HEK293 (cell line): ENCODE results near the gene TWIST2.

Experiments used
- CTCF ChIA-PET: fragments of 350-600 bp; formaldehyde crosslinking; extraction: SDS; loops from one replicate; lab custom pipeline; 2021; ENCODE audit warnings: antibody characterized with exemption; lab: Yijun Ruan, JAX
- POLR2A ChIA-PET: fragments of 300-600 bp; formaldehyde crosslinking; extraction: SDS; loops from one replicate; lab custom pipeline; 2020; ENCODE audit warnings: antibody characterized with exemption, inconsistent platforms; lab: Yijun Ruan, JAX
- H3K27ac ChIP-seq: fragments of 200-500 bp; sonication (Bioruptor generic); 2 replicates; pipeline ENCODE4 v1.5.1; 2014; ENCODE audit warnings: low read depth, low read length, control low read depth, inconsistent platforms; ENCODE audit errors: extremely low read depth
- H3K36me3 ChIP-seq, 2 experiments: fragments of 200-500 bp in 1 of 2; sonication (Bioruptor generic) in 1 of 2; 1 replicate in 1 of 2; 2 replicates in 1 of 2; pipeline ENCODE4 v1.5.1; 2014 to 2017; ENCODE audit warnings: inconsistent platforms in 2 of 2, low read length in 2 of 2; ENCODE audit not compliant: control insufficient read depth in 2 of 2, insufficient read depth in 1 of 2
- H3K4me1 ChIP-seq: fragments of 200-500 bp; sonication (Bioruptor generic); 2 replicates; pipeline ENCODE4 v1.5.1; 2014; ENCODE audit warnings: mild to moderate bottlenecking, low read length, inconsistent platforms; ENCODE audit not compliant: control insufficient read depth, insufficient read depth
- H3K4me3 ChIP-seq: 2 replicates; pipeline ENCODE4 v1.5.1; 2011; ENCODE audit warnings: low read depth, mild to moderate bottlenecking, control low read depth, low read length, moderate library complexity
- H3K9me3 ChIP-seq: fragments of 200-500 bp; sonication (Bioruptor generic); 2 replicates; pipeline ENCODE4 v1.5.1; 2014; ENCODE audit warnings: low read depth, low read length, inconsistent platforms; ENCODE audit not compliant: control insufficient read depth, insufficient read depth
- BCL6B ChIP-seq: fragments of 450-650 bp; formaldehyde crosslinking; IDR thresholded peaks from 2 replicates; pipeline ENCODE4 v1.5.1; 2017; ENCODE audit warnings: missing biosample characterization, missing genetic modification characterization
- GLIS1 ChIP-seq: fragments of 450-650 bp; formaldehyde crosslinking; IDR thresholded peaks from 2 replicates; pipeline ENCODE4 v1.5.1; 2016; ENCODE audit warnings: missing biosample characterization, missing genetic modification characterization
- KLF16 ChIP-seq: fragments of 450-650 bp; formaldehyde crosslinking; IDR thresholded peaks from 2 replicates; pipeline ENCODE4 v1.5.1; 2017; ENCODE audit warnings: missing biosample characterization, missing genetic modification characterization
- KLF9 ChIP-seq: fragments of 450-650 bp; formaldehyde crosslinking; IDR thresholded peaks from 2 replicates; pipeline ENCODE4 v1.5.1; 2016; ENCODE audit warnings: missing biosample characterization, missing genetic modification characterization, low read depth
- OVOL3 ChIP-seq: fragments of 450-650 bp; formaldehyde crosslinking; IDR thresholded peaks from 2 replicates; pipeline ENCODE4 v1.5.1; 2016; ENCODE audit warnings: missing biosample characterization, missing genetic modification characterization
- PRDM1 ChIP-seq: fragments of 450-650 bp; formaldehyde crosslinking; IDR thresholded peaks from 2 replicates; pipeline ENCODE4; 2016; ENCODE audit warnings: missing biosample characterization, missing genetic modification characterization
- PRDM6 ChIP-seq: fragments of 450-650 bp; formaldehyde crosslinking; IDR thresholded peaks from 2 replicates; pipeline ENCODE4 v1.5.1; 2017; ENCODE audit warnings: missing biosample characterization, missing genetic modification characterization
- WT1 ChIP-seq: fragments of 450-650 bp; formaldehyde crosslinking; IDR thresholded peaks from 2 replicates; pipeline ENCODE4 v1.5.1; 2016; ENCODE audit warnings: missing biosample characterization, missing genetic modification characterization
- ZBTB20 ChIP-seq: fragments of 450-650 bp; formaldehyde crosslinking; IDR thresholded peaks from 2 replicates; pipeline ENCODE4 v1.5.1; 2016; ENCODE audit warnings: missing biosample characterization, missing genetic modification characterization
- ZNF114 ChIP-seq: fragments of 450-650 bp; formaldehyde crosslinking; IDR thresholded peaks from 2 replicates; pipeline ENCODE4 v1.5.0; 2017; ENCODE audit warnings: missing biosample characterization, missing genetic modification characterization
- ZNF140 ChIP-seq: fragments of 450-650 bp; formaldehyde crosslinking; IDR thresholded peaks from 2 replicates; pipeline ENCODE4 v1.5.1; 2016; ENCODE audit warnings: missing biosample characterization, missing genetic modification characterization
- ZNF146 ChIP-seq: fragments of 450-650 bp; formaldehyde crosslinking; IDR thresholded peaks from 2 replicates; pipeline ENCODE4 v1.5.1; 2016; ENCODE audit warnings: missing biosample characterization, missing genetic modification characterization
- ZNF169 ChIP-seq: fragments of 450-650 bp; formaldehyde crosslinking; IDR thresholded peaks from 2 replicates; pipeline ENCODE4 v1.5.1; 2016; ENCODE audit warnings: missing biosample characterization, missing genetic modification characterization
- ZNF175 ChIP-seq: fragments of 450-650 bp; formaldehyde crosslinking; IDR thresholded peaks from 2 replicates; pipeline ENCODE4 v1.5.1; 2016; ENCODE audit warnings: missing biosample characterization, missing genetic modification characterization
- ZNF19 ChIP-seq: fragments of 450-650 bp; formaldehyde crosslinking; IDR thresholded peaks from 2 replicates; pipeline ENCODE4; 2016; ENCODE audit warnings: missing biosample characterization, missing genetic modification characterization, low read depth
- ZNF223 ChIP-seq: fragments of 450-650 bp; formaldehyde crosslinking; IDR thresholded peaks from 2 replicates; pipeline ENCODE4 v1.5.1; 2016; ENCODE audit warnings: missing biosample characterization, missing genetic modification characterization
- ZNF26 ChIP-seq: fragments of 450-650 bp; formaldehyde crosslinking; IDR thresholded peaks from 2 replicates; pipeline ENCODE4 v1.5.1; 2016; ENCODE audit warnings: missing biosample characterization, missing genetic modification characterization
- ZNF354C ChIP-seq: fragments of 450-650 bp; formaldehyde crosslinking; IDR thresholded peaks from 2 replicates; pipeline ENCODE4 v1.5.1; 2016; ENCODE audit warnings: missing biosample characterization, missing genetic modification characterization, low read depth, borderline replicate concordance
- ZNF391 ChIP-seq: fragments of 450-650 bp; formaldehyde crosslinking; IDR thresholded peaks from 2 replicates; pipeline ENCODE4 v1.5.1; 2016; ENCODE audit warnings: low read depth, missing biosample characterization, missing genetic modification characterization, borderline replicate concordance
- ZNF521 ChIP-seq: fragments of 450-650 bp; formaldehyde crosslinking; IDR thresholded peaks from 2 replicates; pipeline ENCODE4 v1.5.1; 2017; ENCODE audit warnings: missing biosample characterization, mild to moderate bottlenecking, missing genetic modification characterization
- ZNF549 ChIP-seq: fragments of 450-650 bp; IDR thresholded peaks from 2 replicates; pipeline ENCODE4 v1.5.1; 2018; ENCODE audit warnings: missing biosample characterization, missing genetic modification characterization, mild to moderate bottlenecking, inconsistent platforms, moderate library complexity
- ZNF621 ChIP-seq: fragments of 450-650 bp; formaldehyde crosslinking; IDR thresholded peaks from 2 replicates; pipeline ENCODE4 v1.5.1; 2017; ENCODE audit warnings: missing biosample characterization, missing genetic modification characterization
- ZNF660 ChIP-seq: fragments of 450-650 bp; IDR thresholded peaks from 2 replicates; pipeline ENCODE4 v1.5.1; 2018; ENCODE audit warnings: missing biosample characterization, mild to moderate bottlenecking, missing genetic modification characterization
- ZNF664 ChIP-seq: fragments of 450-650 bp; formaldehyde crosslinking; IDR thresholded peaks from 2 replicates; pipeline ENCODE4 v1.5.1; 2016; ENCODE audit warnings: missing biosample characterization, missing genetic modification characterization
- ZNF701 ChIP-seq: fragments of 450-650 bp; formaldehyde crosslinking; IDR thresholded peaks from 2 replicates; pipeline ENCODE4 v1.5.1; 2016; ENCODE audit warnings: missing biosample characterization, missing genetic modification characterization
- ZNF707 ChIP-seq: fragments of 450-650 bp; formaldehyde crosslinking; IDR thresholded peaks from 2 replicates; pipeline ENCODE4 v1.5.1; 2016; ENCODE audit warnings: missing biosample characterization, missing genetic modification characterization
- ZNF768 ChIP-seq: fragments of 450-650 bp; formaldehyde crosslinking; IDR thresholded peaks from 2 replicates; pipeline ENCODE4 v1.5.1; 2018; ENCODE audit warnings: missing biosample characterization, mild to moderate bottlenecking, missing genetic modification characterization
- ZNF791 ChIP-seq: fragments of 450-650 bp; formaldehyde crosslinking; IDR thresholded peaks from 2 replicates; pipeline ENCODE4 v1.5.1; 2016; ENCODE audit warnings: missing biosample characterization, missing genetic modification characterization
- ZSCAN30 ChIP-seq: fragments of 450-650 bp; IDR thresholded peaks from 2 replicates; pipeline ENCODE4 v1.5.1; 2018; ENCODE audit warnings: missing biosample characterization, mild to moderate bottlenecking, missing genetic modification characterization, moderate library complexity
- TF ChIP-seq, protein P1 (sequence below): fragments of 450-650 bp; formaldehyde crosslinking; IDR thresholded peaks from 2 replicates; pipeline ENCODE4 v1.5.1; 2016; ENCODE audit warnings: missing biosample characterization, missing genetic modification characterization
- TF ChIP-seq, protein P2 (sequence below): fragments of 450-650 bp; IDR thresholded peaks from 2 replicates; pipeline ENCODE4 v1.5.1; 2018; ENCODE audit warnings: missing biosample characterization, mild to moderate bottlenecking, missing genetic modification characterization

TWIST2 gene

DNA sequence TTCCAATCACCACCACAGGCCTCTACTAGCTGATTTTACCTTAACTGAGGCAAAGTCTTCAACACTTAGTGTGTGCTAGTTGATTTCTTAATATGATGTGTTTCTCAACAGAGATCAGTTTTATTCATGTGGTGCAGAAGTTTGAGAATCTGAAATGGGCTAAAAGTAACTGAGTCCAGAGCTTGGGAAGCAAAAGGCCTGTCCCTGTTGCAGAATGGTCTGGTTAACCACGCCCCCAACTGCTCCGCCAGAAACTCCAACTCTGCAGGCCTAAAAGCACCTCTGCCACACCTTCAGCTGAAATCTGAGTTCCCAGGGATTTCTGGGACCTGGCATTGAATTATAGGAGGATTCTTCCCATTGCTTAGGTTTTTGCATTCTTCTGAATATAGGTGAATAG, 44.9 kb downstream of the TWIST2 start:
- no peaks in the 10 kb centered on the region for H3K36me3 ChIP-seq
- no peak overlapping the region for H3K4me3 ChIP-seq
- no peak for TF ChIP-seq ZNF768 (tag by site-specific recombination)
- no peak for TF ChIP-seq ZNF791 (tag by site-specific recombination)
- no peak for TF ChIP-seq KLF16 (tag by site-specific recombination)
- TF ChIP-seq WT1 (tag by site-specific recombination): no peak
- no peak for TF ChIP-seq BCL6B (tag by site-specific recombination)
- TF ChIP-seq PRDM1: no peak
- TF ChIP-seq GLIS1 (tag by site-specific recombination): no peak
- no peak for TF ChIP-seq ZSCAN30 (tag by site-specific recombination)
- TF ChIP-seq, protein P1, sequence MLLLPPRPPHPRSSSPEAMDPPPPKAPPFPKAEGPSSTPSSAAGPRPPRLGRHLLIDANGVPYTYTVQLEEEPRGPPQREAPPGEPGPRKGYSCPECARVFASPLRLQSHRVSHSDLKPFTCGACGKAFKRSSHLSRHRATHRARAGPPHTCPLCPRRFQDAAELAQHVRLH (tag by site-specific recombination): no peak
- TF ChIP-seq ZNF621 (tag by site-specific recombination): no peak
- no peak for TF ChIP-seq ZNF26 (tag by site-specific recombination)
- TF ChIP-seq ZNF549: no peak
- TF ChIP-seq ZNF521 (tag by site-specific recombination): no peak
- TF ChIP-seq ZNF701 (tag by site-specific recombination): no peak
- no peak for TF ChIP-seq ZBTB20 (tag by site-specific recombination)
- POLR2A ChIA-PET: no interaction called here
- CTCF ChIA-PET: no interaction called here
- H3K4me1 ChIP-seq: no peaks in the 10 kb centered on the region
- H3K27ac ChIP-seq: no peak overlapping the region
- no peaks in the 10 kb centered on the region for H3K9me3 ChIP-seq

DNA sequence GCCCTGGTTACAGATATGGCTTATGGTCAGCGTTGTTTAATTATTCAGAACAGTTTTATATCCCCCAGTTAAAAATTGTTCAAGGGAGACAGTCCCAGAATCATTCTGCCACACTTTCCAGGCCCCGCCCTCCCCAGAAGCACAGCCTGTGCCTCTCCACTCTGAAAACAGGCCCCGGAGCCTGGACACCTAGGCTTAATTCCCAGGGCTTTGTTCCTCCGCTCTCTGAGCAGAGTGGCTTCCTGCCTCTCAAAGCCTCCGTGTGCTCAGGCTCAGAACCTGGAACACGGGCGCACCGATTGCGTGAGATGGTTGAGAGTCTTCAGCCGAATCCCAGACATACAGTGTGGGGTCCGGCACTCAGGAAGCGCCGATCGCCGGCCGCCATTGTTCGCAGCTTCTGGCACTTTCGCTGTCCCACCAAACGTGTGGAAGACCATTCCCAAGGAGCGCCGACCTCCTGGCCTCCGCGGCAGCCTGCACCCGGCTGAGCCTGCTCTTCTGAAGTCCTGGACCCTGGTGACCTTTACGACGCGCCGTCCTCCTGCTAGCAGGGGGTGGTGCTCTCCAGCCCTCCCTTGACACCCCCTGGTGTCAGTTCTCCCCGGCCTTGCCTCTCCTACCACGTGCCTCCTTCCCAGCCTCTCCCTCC, 45.6 kb downstream of the TWIST2 start:
- no peaks in the 10 kb centered on the region for H3K36me3 ChIP-seq
- no peak overlapping the region for H3K4me3 ChIP-seq
- no peak overlapping the region for H3K27ac ChIP-seq
- ChIA-PET POLR2A (no interaction called here), CTCF (interaction anchor here (0.6 kb wide), 1 partner anchor 7 kb away, joined by 3 read pairs; no protein-coding TSS in a partner anchor)
- no peaks in the 10 kb centered on the region for H3K4me1 ChIP-seq
- H3K9me3 ChIP-seq: no peaks in the 10 kb centered on the region
- TF ChIP-seq ZNF175 (no peak), ZNF146 (tag by site-specific recombination) (no peak), ZNF660 (tag by site-specific recombination) (no peak), ZNF140 (tag by site-specific recombination) (no peak), ZNF223 (tag by site-specific recombination) (no peak), ZNF664 (tag by site-specific recombination) (no peak), OVOL3 (tag by site-specific recombination) (no peak), ZNF707 (tag by site-specific recombination) (no peak), ZNF114 (tag by site-specific recombination) (no peak), ZNF169 (tag by site-specific recombination) (no peak), ZNF391 (tag by site-specific recombination) (no peak), PRDM6 (tag by site-specific recombination) (no peak), ZNF354C (tag by site-specific recombination) (no peak), ZNF19 (tag by site-specific recombination) (no peak), KLF9 (no peak)
- TF ChIP-seq, protein P2, sequence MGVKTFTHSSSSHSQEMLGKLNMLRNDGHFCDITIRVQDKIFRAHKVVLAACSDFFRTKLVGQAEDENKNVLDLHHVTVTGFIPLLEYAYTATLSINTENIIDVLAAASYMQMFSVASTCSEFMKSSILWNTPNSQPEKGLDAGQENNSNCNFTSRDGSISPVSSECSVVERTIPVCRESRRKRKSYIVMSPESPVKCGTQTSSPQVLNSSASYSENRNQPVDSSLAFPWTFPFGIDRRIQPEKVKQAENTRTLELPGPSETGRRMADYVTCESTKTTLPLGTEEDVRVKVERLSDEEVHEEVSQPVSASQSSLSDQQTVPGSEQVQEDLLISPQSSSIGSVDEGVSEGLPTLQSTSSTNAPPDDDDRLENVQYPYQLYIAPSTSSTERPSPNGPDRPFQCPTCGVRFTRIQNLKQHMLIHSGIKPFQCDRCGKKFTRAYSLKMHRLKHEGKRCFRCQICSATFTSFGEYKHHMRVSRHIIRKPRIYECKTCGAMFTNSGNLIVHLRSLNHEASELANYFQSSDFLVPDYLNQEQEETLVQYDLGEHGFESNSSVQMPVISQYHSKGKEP (tag by site-specific recombination): no peak
